GM19468 (cell line): ENCODE measurements around the gene LMNTD2.
A peak's percentile ranks its signal among the peaks of the same experiment; 100 is the strongest.

ENCODE experiments used
- ATAC-seq: cut with Tn5 transposase; IDR thresholded peaks from one replicate; pipeline ENCODE4 v1.9.1; 2021; ENCODE audit warnings: mild to moderate bottlenecking, moderate library complexity, moderate number of reproducible peaks; ENCODE audit not compliant: unreplicated experiment; ENCODE audit errors: extremely low read depth

LMNTD2 gene

GRCh38 chr11:568306-569157, 8.0 kb upstream of the LMNTD2 start:
- ATAC-seq: peak; percentile 74

GRCh38 chr11:567629-568292, 7.2 kb upstream of the LMNTD2 start:
- no peak for ATAC-seq

GRCh38 chr11:567011-567628, 6.6 kb upstream of the LMNTD2 start:
- no peak for ATAC-seq

DNA sequence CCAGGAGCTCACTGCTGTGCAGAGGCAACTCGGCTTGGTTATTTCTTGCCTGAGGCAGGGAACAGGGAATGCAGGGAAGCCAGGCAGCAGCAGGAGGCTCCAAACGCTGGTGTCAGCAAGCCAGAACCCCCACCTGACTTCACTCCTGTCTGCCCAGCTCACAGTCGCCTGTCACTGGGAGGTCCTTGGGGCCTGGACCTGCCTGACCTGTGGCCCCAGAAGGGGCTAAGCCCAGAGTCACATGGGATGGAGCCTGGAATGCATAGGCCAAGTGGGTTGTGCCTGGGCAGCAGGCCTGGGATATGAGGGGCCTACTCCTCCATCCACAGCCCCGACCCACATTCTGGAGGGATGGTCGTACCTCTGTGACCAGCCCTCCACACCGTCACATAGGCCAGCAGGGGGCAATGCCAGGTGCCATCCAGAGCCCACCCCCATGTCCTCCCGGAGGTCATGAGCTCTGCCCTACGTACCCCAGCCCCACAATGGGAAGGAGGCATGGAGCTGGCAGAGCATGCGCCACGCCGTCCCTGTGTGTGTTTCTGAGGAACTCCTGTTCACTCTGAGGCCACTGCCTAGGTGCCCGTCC, 5.5 kb upstream of the LMNTD2 start:
- ATAC-seq: no peak

- no peak for ATAC-seq
These were observed 3.5 kb upstream of the LMNTD2 start for GRCh38 chr11:563812-564578.

GRCh38 chr11:563066-563811, 2.7 kb upstream of the LMNTD2 start:
- ATAC-seq: no peak

DNA sequence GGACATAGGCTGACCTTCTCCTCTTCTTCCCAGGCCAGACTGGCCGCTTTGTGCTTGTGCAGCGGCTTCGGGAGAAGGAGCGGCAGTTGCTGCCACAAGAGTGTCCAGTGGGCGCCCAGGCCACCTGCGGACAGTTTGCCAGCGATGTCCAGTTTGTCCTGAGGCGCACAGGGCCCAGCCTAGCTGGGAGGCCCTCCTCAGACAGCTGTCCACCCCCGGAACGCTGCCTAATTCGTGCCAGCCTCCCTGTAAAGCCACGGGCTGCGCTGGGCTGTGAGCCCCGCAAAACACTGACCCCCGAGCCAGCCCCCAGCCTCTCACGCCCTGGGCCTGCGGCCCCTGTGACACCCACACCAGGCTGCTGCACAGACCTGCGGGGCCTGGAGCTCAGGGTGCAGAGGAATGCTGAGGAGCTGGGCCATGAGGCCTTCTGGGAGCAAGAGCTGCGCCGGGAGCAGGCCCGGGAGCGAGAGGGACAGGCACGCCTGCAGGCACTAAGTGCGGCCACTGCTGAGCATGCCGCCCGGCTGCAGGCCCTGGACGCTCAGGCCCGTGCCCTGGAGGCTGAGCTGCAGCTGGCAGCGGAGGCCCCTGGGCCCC, 1.6 kb upstream of the LMNTD2 start:
- ATAC-seq: no peak

DNA sequence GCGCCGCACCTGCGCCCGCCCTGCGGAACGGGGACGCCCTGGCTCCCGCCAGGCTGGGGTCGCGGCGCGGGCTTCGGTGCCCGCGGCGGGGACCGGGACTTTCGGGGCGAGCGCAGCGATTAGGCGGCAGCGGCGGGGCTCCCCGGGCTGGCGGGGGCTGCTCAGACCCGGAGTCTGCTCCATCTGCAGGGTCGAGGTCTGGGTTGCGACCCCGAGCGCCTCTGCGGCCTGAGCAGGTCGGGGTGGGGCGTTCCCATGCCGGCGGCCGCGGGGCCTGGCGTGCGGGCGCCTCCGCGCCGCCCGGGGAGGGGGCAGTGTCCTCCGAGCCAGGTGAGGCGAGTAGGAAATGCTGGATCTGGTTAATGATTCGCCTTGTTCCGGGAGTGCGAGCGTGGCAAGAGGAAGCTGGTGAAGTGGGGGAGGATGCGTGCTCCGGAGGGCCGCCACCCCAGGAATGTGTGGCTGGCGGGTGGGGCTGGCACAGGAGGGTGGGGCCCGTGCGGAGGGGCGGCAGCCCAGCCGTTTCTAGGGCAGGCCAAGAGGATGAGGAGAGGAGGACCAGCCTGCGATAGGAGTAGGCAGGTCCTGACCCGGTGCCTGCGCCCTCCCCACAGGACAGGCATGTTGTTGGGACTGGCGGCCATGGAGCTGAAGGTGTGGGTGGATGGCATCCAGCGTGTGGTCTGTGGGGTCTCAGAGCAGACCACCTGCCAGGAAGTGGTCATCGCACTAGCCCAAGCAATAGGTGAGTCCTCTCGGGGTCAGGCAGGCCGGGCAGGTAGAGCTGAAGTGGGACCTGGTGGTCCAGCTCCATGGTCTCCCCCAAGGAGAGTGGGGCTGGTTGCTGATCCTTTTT, 838 bp upstream of the LMNTD2 start:
- no peak for ATAC-seq

DNA sequence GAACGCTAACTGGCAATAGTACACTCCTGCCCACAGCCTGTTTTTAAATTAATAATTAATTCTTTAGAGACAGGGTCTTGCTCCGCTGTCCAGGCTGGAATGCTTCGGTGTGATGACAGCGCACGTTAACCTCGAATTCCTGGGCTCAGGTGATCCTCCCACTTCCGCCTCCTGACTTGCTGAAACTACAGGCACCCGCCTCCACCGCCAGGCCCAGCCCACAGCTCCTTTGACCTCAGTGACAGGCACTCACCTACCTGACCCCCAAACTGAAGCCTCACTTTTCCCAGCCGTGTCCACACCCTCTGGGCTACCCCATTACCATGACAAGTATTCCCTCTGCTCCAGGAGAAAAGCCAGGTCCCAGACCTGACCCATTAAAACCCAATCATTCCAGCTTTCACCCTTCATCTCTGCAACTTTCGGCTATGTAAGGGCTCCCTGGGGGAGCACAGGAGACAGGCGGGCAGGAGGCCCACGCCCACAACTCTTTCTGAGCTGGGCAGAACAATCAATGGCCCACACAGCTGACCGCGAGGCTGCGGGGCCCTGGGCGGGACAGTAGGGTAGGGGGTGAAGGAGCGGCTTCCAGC, 730 bp downstream of the LMNTD2 start:
- no peak for ATAC-seq

GRCh38 chr11:559020-559620, 1.4 kb downstream of the LMNTD2 start:
- no peak for ATAC-seq

- no peak for ATAC-seq
These were observed 2.0 kb downstream of the LMNTD2 start for GRCh38 chr11:558503-558902.

DNA sequence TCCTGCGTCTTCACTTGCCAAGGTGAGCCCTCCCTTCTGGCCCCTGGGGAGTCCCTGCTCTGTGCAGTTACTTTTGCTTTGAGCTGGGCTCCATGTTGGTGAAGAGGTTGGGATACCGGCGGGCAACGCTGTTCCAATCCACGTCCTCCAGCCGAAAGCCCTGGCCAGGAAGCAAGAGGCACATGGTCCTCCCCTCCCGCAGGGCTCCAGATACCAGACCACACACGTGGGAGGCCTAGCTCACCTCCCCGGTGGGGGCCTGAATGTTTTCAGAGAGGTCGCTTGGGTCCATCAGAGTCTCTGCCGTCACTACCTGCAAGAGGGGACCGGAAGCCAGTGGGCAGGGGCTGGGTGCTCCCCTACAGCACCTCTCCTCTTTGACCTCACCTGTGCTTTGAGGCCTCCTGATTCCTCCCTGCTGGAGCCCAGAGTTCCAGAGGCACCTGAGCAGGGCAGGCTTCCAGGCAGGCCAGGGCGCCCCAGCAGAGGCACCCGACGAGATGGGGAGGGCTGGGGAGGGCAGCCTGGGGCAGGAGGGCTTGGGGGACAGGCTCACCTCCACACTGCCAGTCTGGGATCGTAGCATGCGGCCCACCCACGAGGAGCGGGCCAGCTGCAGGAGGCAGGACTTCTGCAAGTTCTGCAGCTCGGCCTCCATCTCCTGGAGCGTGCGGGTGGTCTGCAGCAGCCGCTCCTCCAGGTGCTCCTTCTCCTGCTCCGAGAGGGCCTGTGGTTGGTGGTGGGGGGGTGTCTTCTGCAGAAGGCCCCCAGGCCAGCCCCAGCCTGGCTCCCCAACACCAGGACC, 3.0 kb downstream of the LMNTD2 start:
- ATAC-seq: no peak

GRCh38 chr11:556662-557256, 3.8 kb downstream of the LMNTD2 start:
- no peak for ATAC-seq

GRCh38 chr11:555780-556661, 4.5 kb downstream of the LMNTD2 start:
- no peak for ATAC-seq

GRCh38 chr11:555227-555779, 5.2 kb downstream of the LMNTD2 start:
- no peak for ATAC-seq
